Fibroblast of peridontal ligament (primary cell): Measurements from ENCODE around the gene INPP5A.

Source experiments
- DNase-seq: peaks from one replicate; pipeline ENCODE4 v3.0.0-alpha.2; 2010; ENCODE audit errors: extremely low read depth

INPP5A gene

GRCh38 chr10:132742167-132742836 is 204.7 kb downstream of the INPP5A start:
- DNase-seq, result no peak

GRCh38 chr10:132742837-132743194 is 205.2 kb downstream of the INPP5A start:
- no peak for DNase-seq

GRCh38 chr10:132743196-132743924 is 205.8 kb downstream of the INPP5A start:
- DNase-seq, result peak; percentile 67

- DNase-seq, result no peak
Measured at GRCh38 chr10:132743925-132744490, 206.4 kb downstream of the INPP5A start.

GRCh38 chr10:132744839-132745238 is 207.3 kb downstream of the INPP5A start:
- no peak for DNase-seq

- no peak for DNase-seq
Measured at GRCh38 chr10:132745511-132745910, 207.9 kb downstream of the INPP5A start.

- no peak for DNase-seq
Measured at GRCh38 chr10:132745971-132746370, 208.4 kb downstream of the INPP5A start.

- no peak for DNase-seq
Measured at GRCh38 chr10:132746386-132746785, 208.8 kb downstream of the INPP5A start.

- no peak for DNase-seq
Measured at GRCh38 chr10:132746801-132747625, 209.4 kb downstream of the INPP5A start.

- no peak for DNase-seq
Measured at GRCh38 chr10:132748135-132748534, 210.5 kb downstream of the INPP5A start.

GRCh38 chr10:132748545-132749370 is 211.2 kb downstream of the INPP5A start:
- DNase-seq, result no peak

- DNase-seq, result no peak
Measured at GRCh38 chr10:132749371-132749795, 211.8 kb downstream of the INPP5A start.

- no peak for DNase-seq
Measured at GRCh38 chr10:132750936-132751335, 213.3 kb downstream of the INPP5A start.

GRCh38 chr10:132752378-132752777 is 214.8 kb downstream of the INPP5A start:
- no peak for DNase-seq

- no peak for DNase-seq
Measured at GRCh38 chr10:132752961-132753360, 215.4 kb downstream of the INPP5A start.

GRCh38 chr10:132753596-132753995 is 216.0 kb downstream of the INPP5A start:
- DNase-seq, result no peak

GRCh38 chr10:132754071-132754470 is 216.5 kb downstream of the INPP5A start:
- DNase-seq, result no peak

- no peak for DNase-seq
Measured at GRCh38 chr10:132755166-132755711, 217.7 kb downstream of the INPP5A start.

GRCh38 chr10:132756591-132756990 is 219.0 kb downstream of the INPP5A start:
- no peak for DNase-seq

- DNase-seq, result no peak
Measured at GRCh38 chr10:132757171-132757570, 219.6 kb downstream of the INPP5A start.

- no peak for DNase-seq
Measured at GRCh38 chr10:132758865-132759264, 221.3 kb downstream of the INPP5A start.
